ENCODE measurements around the gene MRPL14. TPM values are rescaled to one million over a fixed set of nuclear protein-coding genes. Genes with fewer than 3 reads are reported as not detected.

The MRPL14 gene
- total RNA-seq, 4 donors from 2014 or later = 8.8 to 36.6 (median 18.9) TPM

- H3K27me3 ChIP-seq = no peaks in the 10 kb centered on the region
- WGBS, 2 donors = 84 to 95% methylated on average over 8 of the region's 8 CpGs
- peaks cover 0 to 14% (median 2%) of the 10 kb centered on the region in 4 donors for H3K4me1 ChIP-seq
- DNase-seq (ENCODE audit: low spot score in 2 of 2) = no peak
- H3K27ac ChIP-seq = no peak overlapping the region
- TF ChIP-seq POLR2A (IDR thresholded peaks at IDR 0.05) = no peak
- H3K36me3 ChIP-seq = no peaks in the 10 kb centered on the region
- H3K9me3 ChIP-seq = no peaks in the 10 kb centered on the region
- no peak overlapping the region for H3K4me3 ChIP-seq
Measured at GRCh38 chr6:44082872-44083321, 44.4 kb downstream of the MRPL14 start.

GRCh38 chr6:44081753-44082152, 45.5 kb downstream of the MRPL14 start:
- no peak overlapping the region for H3K27ac ChIP-seq
- H3K27me3 ChIP-seq = no peaks in the 10 kb centered on the region
- H3K9me3 ChIP-seq = no peaks in the 10 kb centered on the region
- no peaks in the 10 kb centered on the region for H3K36me3 ChIP-seq
- TF ChIP-seq EP300 (IDR thresholded peaks at IDR 0.05) = no peak
- no peak for TF ChIP-seq POLR2A (IDR thresholded peaks at IDR 0.05)
- TF ChIP-seq CTCF (IDR thresholded peaks at IDR 0.05) = no peak
- WGBS, 2 donors = 85 to 86% methylated on average over 5 to 6 of the region's 6 CpGs
- H3K4me3 ChIP-seq = no peak overlapping the region
- DNase-seq (ENCODE audit: low spot score in 2 of 2) = no peak
- peaks cover 0 to 16% (median 9%) of the 10 kb centered on the region in 4 donors for H3K4me1 ChIP-seq

- H3K4me1 ChIP-seq = peaks cover 0 to 25% (median 16%) of the 10 kb centered on the region in 4 donors
- 60 to 71% methylated on average over 10 to 11 of the region's 11 CpGs for WGBS, 2 donors
Measured at GRCh38 chr6:44080561-44081521, 46.4 kb downstream of the MRPL14 start.

GRCh38 chr6:44079672-44080071, 47.6 kb downstream of the MRPL14 start:
- WGBS, 2 donors = 81 to 84% methylated on average over 3 of the region's 3 CpGs
- no peaks in the 10 kb centered on the region for H3K36me3 ChIP-seq
- H3K27ac ChIP-seq = no peak overlapping the region
- H3K4me1 ChIP-seq = peaks cover 0 to 29% (median 17%) of the 10 kb centered on the region in 4 donors
- TF ChIP-seq EP300 (IDR thresholded peaks at IDR 0.05) = no peak
- TF ChIP-seq POLR2A (IDR thresholded peaks at IDR 0.05) = no peak
- no peak for TF ChIP-seq CTCF (IDR thresholded peaks at IDR 0.05)
- no peaks in the 10 kb centered on the region for H3K9me3 ChIP-seq
- no peaks in the 10 kb centered on the region for H3K27me3 ChIP-seq
- no peak overlapping the region for H3K4me3 ChIP-seq
- no peak for DNase-seq (ENCODE audit: low spot score in 2 of 2)

More at GRCh38 chr6:44080561-44081521, 46.4 kb downstream of the MRPL14 start:
- Histone ChIP-seq H3K4me3 (no peak overlapping the region), H3K36me3 (no peaks in the 10 kb centered on the region), H3K27me3 (no peaks in the 10 kb centered on the region), H3K27ac (no peak overlapping the region), H3K9me3 (no peaks in the 10 kb centered on the region)
- no peak for DNase-seq (ENCODE audit: low spot score in 2 of 2)
- TF ChIP-seq EP300 (IDR thresholded peaks at IDR 0.05) (no peak), POLR2A (IDR thresholded peaks at IDR 0.05) (no peak), CTCF (IDR thresholded peaks at IDR 0.05) (no peak)

GRCh38 chr6:44078827-44079671, 48.2 kb downstream of the MRPL14 start:
- Histone ChIP-seq H3K27ac (no peak overlapping the region), H3K9me3 (no peaks in the 10 kb centered on the region), H3K27me3 (no peaks in the 10 kb centered on the region), H3K4me3 (no peak overlapping the region), H3K36me3 (no peaks in the 10 kb centered on the region), H3K4me1 (peaks cover 0 to 36% (median 22%) of the 10 kb centered on the region in 4 donors)
- DNase-seq (ENCODE audit: low spot score in 2 of 2) = peak; percentile 65 to 88
- WGBS, 2 donors = 18 to 19% methylated on average over 8 of the region's 8 CpGs
- peak in 1 of 2 donors; percentile 56 for TF ChIP-seq EP300 (IDR thresholded peaks at IDR 0.05)
- TF ChIP-seq POLR2A (IDR thresholded peaks at IDR 0.05) = no peak
- TF ChIP-seq CTCF (IDR thresholded peaks at IDR 0.05) = peak; percentile 86 to 97 (median 90)

All from tibial nerve (tissue), 4 donors.